Fibroblast of villous mesenchyme (primary cell): ENCODE results near the gene PRDM1. TPM values are rescaled to one million over a fixed set of nuclear protein-coding genes. Genes with fewer than 3 reads are reported as not detected.

Source experiments
- DNase-seq: peaks from one replicate; pipeline ENCODE4 v3.0.0-alpha.2; 2010; ENCODE audit warnings: low read depth
- H3K4me3 ChIP-seq: 2 replicates; pipeline ENCODE4 v1.5.1; 2011; ENCODE audit warnings: low read depth, mild to moderate bottlenecking, low read length
- total RNA-seq: library from RNA; depleted of rRNA; stranded (reverse); fragments of >200 nt; gene quantifications from 2 replicates; pipeline ENCODE4 v1.2.3, GENCODE V29; 2012
- TF ChIP-seq, protein P1 (sequence below): IDR thresholded peaks from 2 replicates; pipeline ENCODE4 v1.5.1; 2012; ENCODE audit warnings: low read depth, mild to moderate bottlenecking, low read length; ENCODE audit not compliant: insufficient read depth

PRDM1 gene
- total RNA-seq, 1 donor = 39.7 TPM

DNA sequence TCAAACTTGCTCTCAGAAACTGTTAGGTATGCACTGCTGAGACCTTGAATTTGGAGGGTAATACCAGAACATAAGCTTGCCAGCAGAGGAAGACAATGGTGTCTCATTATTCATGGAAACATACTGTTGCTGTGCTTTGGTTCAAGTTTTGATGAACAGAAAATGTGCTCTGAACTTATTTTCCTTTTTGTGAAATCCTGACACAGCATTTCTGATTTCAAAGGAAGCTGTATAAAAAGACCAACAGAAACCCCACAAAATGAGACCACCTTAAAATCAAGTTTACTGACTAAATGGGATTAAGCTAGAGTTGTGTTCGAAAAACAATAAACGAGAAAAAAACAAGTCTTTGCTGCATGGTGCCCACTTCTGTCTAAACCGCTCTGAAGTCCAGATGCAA is 70.3 kb downstream of the PRDM1 start:
- H3K4me3 ChIP-seq = no peak overlapping the region
- TF ChIP-seq, protein P1, sequence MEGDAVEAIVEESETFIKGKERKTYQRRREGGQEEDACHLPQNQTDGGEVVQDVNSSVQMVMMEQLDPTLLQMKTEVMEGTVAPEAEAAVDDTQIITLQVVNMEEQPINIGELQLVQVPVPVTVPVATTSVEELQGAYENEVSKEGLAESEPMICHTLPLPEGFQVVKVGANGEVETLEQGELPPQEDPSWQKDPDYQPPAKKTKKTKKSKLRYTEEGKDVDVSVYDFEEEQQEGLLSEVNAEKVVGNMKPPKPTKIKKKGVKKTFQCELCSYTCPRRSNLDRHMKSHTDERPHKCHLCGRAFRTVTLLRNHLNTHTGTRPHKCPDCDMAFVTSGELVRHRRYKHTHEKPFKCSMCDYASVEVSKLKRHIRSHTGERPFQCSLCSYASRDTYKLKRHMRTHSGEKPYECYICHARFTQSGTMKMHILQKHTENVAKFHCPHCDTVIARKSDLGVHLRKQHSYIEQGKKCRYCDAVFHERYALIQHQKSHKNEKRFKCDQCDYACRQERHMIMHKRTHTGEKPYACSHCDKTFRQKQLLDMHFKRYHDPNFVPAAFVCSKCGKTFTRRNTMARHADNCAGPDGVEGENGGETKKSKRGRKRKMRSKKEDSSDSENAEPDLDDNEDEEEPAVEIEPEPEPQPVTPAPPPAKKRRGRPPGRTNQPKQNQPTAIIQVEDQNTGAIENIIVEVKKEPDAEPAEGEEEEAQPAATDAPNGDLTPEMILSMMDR = no peak
- no peak for DNase-seq

DNA sequence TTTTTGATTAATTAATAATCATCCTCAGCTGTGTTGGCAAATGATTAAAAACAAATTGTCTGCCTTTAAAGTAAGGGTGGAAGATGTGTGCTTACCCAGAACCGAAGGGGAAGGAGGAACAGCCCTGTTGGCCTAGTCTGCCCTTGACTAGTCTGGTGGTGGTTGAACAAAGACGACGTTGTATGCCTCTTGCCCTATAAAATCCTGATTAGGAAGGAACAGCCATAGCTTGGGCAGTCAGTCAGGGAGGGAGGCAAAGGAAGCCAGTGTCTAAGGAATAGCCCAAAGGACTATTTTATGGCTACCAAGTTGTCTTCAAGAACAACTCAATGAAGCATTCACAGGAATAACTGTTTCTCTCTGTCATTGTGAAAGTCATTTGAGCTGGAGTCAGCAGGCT is 70.7 kb downstream of the PRDM1 start:
- H3K4me3 ChIP-seq = no peak overlapping the region
- TF ChIP-seq, protein P1 = no peak
- DNase-seq = no peak

- no peak overlapping the region for H3K4me3 ChIP-seq
- TF ChIP-seq, protein P1 = no peak
- peak; percentile 21 for DNase-seq
Observed at GRCh38 chr6:106158816-106159215, 72.7 kb downstream of the PRDM1 start.

Other genes starting within 250 kb of the PRDM1 start
- gene ATG5, start 239.4 kb downstream of the PRDM1 start, total RNA-seq = 49.3 and 62.6 TPM in 2 replicates